Stimulated activated CD4-positive, alpha-beta T cell treated with anti-CD3 and anti-CD28 coated beads, Interleukin-4, amount 100 ng/mL, for 24 hours (primary cell): Measurements from ENCODE around the gene IFI35.
"Not testable (repeated sequence)": the region's sequence is repeated elsewhere in the genome, so short reads cannot be mapped to it uniquely, and the experiment has no call there.

Experiments used
- DNase-seq: peaks from one replicate; pipeline ENCODE4 v3.0.0-alpha.2; 2020

The IFI35 gene

GRCh38 chr17:43024407-43025289 lies 18.1 kb downstream of the IFI35 start, which contains the start of gene RND2:
Gene RND2 (plus strand): TSS chr17:43025231. CDS start chr17:43025348, 117 bp downstream.
- peak; percentile 79 for DNase-seq

GRCh38 chr17:43025290-43025657 lies 18.7 kb downstream of the IFI35 start:
- no peak for DNase-seq

GRCh38 chr17:43025766-43026537 lies 19.4 kb downstream of the IFI35 start:
- no peak for DNase-seq

- DNase-seq: no peak
Measured at GRCh38 chr17:43026595-43026994, 20.0 kb downstream of the IFI35 start.

GRCh38 chr17:43027091-43028032 lies 20.8 kb downstream of the IFI35 start:
- no peak for DNase-seq

GRCh38 chr17:43028221-43028861 lies 21.8 kb downstream of the IFI35 start:
- no peak for DNase-seq

GRCh38 chr17:43030137-43030767 lies 23.7 kb downstream of the IFI35 start:
- no peak for DNase-seq

GRCh38 chr17:43031666-43032065 lies 25.1 kb downstream of the IFI35 start:
- DNase-seq: no peak

- DNase-seq: no peak
Measured at GRCh38 chr17:43033948-43034881, 27.6 kb downstream of the IFI35 start.

GRCh38 chr17:43034894-43035293 lies 28.3 kb downstream of the IFI35 start:
- no peak for DNase-seq

- no peak for DNase-seq
Measured at GRCh38 chr17:43039646-43040045, 33.1 kb downstream of the IFI35 start.

- no peak for DNase-seq
Measured at GRCh38 chr17:43040655-43041054, 34.1 kb downstream of the IFI35 start.

GRCh38 chr17:43042025-43042628 lies 35.5 kb downstream of the IFI35 start:
- DNase-seq: no peak

GRCh38 chr17:43043307-43043706 lies 36.7 kb downstream of the IFI35 start:
- DNase-seq: no peak

GRCh38 chr17:43044024-43044423 lies 37.4 kb downstream of the IFI35 start:
- no peak for DNase-seq

- no peak for DNase-seq
Measured at GRCh38 chr17:43051969-43052368, 45.4 kb downstream of the IFI35 start.

GRCh38 chr17:43053008-43053407 lies 46.4 kb downstream of the IFI35 start:
- DNase-seq: not testable (repeated sequence)

- DNase-seq: no peak
Measured at GRCh38 chr17:43056051-43056450, 49.5 kb downstream of the IFI35 start.

GRCh38 chr17:43062984-43063638 lies 56.5 kb downstream of the IFI35 start:
- DNase-seq: no peak
